Measurements from ENCODE around the gene FBXW9. TPM values are rescaled to one million over a fixed set of nuclear protein-coding genes. Genes with fewer than 3 reads are reported as not detected.

Gene FBXW9
- total RNA-seq = 11.3 and 12.9 TPM in 2 replicates

DNA sequence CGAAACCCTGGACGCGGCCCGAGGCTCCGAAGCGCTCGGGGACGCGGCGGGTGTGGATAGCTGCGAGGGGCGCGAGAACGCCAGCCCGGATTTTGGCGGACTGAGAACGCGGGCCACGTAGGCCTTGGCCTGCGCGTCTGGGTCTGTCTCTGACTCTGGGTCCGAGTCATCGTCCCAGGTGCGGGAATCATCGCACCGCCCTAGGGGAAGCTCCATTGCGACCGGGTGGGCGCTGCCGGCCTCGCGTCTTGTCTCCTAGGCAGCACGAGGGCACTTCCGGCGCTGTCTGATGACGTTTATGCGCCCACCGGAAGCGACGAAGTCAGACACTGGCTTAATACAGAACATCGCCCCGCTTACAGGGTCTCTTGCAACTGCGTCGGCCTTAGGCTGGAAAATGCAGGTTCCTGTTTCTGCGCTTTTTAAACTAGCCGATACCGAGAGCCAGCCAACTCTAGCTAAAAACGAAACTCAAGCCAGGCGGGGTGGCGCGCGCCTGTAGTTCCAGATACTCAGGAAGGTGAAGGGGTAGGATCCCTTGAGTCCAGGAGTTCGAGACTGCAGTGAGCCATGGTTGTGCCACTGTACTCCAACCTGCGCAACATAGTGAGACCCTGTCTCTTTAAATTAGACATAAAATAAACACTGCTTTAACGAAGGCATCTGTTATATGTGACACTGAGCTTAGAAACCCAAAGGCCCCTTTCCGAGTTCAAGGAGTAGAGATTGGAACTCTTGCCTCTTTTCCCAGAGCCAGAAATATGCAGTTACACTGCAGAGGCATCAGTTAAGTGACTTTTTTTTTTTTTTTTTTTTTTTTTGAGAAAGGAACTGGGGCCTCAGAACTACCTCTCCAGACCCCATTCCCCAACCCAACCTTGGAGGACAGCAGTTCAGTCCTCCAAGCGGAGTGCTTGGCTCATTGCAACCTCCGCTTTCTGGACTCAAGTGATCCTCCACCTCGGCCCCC, at the start of gene FBXW9:
Gene FBXW9, minus strand, starts transcription at position 266 of the 970 bp plus-strand sequence. Its CDS starts 50 bp downstream, at position 216.

GRCh38 chr19:12736995-12737834, 40.8 kb upstream of the FBXW9 start, which contains the start of gene GET3:
GET3 (plus strand) TSS chr19:12737497; CDS start chr19:12737506, 9 bp downstream.

GRCh38 chr19:12723641-12724426, 27.4 kb upstream of the FBXW9 start, which contains the start of gene TNPO2:
TNPO2 (minus strand) TSS chr19:12723932; CDS start chr19:12720977, 2,955 bp downstream.

GRCh38 chr19:12687496-12688196, 8.8 kb downstream of the FBXW9 start, which contains the start of gene GNG14:
GNG14 (plus strand) TSS chr19:12687998; CDS start chr19:12688049, 51 bp downstream.

GRCh38 chr19:12681074-12681987, 15.1 kb downstream of the FBXW9 start, which contains the start of gene DHPS:
DHPS (minus strand) TSS chr19:12681880; CDS start chr19:12681766, 114 bp downstream.

DNA sequence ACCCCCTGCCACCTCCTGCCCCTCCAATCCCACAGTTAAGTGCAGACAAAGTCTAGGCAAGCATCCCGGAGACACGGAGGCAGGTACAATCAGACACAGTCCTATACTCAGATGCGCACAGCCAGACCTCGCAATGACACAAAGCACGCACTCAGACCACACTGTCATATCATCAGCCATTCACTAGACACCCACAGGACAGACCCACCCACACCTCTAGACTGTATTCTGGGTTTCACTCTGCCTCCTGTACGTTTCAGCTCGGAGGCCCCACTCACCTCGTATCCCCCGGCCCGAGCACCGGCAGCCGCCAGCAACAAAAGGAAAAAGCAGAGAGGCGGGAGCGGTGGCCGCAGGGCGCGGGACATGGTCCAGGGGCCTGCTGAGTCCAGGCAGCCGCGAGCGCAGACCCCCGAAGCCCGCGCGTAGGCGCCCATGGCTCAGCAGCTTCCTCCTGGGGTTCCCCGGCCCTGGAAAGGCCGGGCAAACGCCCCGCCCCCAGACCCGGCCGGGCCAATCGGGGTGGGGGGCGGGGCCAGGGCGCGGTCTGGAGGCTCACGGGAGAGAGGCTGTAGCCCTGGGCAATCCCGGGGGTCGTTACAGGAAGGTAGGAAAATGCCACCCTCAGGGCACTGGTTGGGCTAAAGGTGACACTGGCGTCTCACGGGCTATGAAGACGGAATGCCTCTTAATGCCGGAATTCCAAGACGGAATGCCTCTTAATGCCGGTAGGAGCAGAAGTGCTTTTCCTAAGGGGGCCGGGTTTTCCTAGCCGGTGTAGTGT, 30.0 kb downstream of the FBXW9 start, which contains the start of the genes MAN2B1 and WDR83:
Gene MAN2B1, minus strand, starts transcription at position 478 of the 784 bp plus-strand sequence. Its CDS starts 41 bp downstream, at position 437.
Gene WDR83, plus strand, starts transcription at position 543 of the 784 bp plus-strand sequence. CDS start 2,984 bp downstream, outside the sequence.

Small RNAs within 50 kb of the gene (small RNA-seq; reads per million reads assigned to genes)
- gene SNORD41 = 14.3 reads per million, percentile 94 among the genes with 10 or more reads in this experiment

Other genes starting within 250 kb of the FBXW9 start
- gene ZNF709, start 211.8 kb downstream of the FBXW9 start, total RNA-seq = 2.8 and 2.9 TPM in 2 replicates
- 7.0 and 8.8 TPM in 2 replicates for gene ZNF564, start 145.1 kb downstream of the FBXW9 start, total RNA-seq
- gene ZNF490, start 85.8 kb downstream of the FBXW9 start, total RNA-seq = 8.8 and 9.4 TPM in 2 replicates
- 22.0 and 22.1 TPM in 2 replicates for gene ZNF791, start 85.7 kb downstream of the FBXW9 start, total RNA-seq
- 25.9 and 29.6 TPM in 2 replicates for gene MAN2B1, start 29.9 kb downstream of the FBXW9 start, total RNA-seq
- gene WDR83, start 29.8 kb downstream of the FBXW9 start, total RNA-seq = 5.9 and 6.4 TPM in 2 replicates
- 41.6 and 48.0 TPM in 2 replicates for gene DHPS, start 14.8 kb downstream of the FBXW9 start, total RNA-seq
- not detected in 2 replicates for gene GNG14, start 8.6 kb downstream of the FBXW9 start, total RNA-seq
- gene TNPO2, start 27.3 kb upstream of the FBXW9 start, total RNA-seq = 37.1 and 43.5 TPM in 2 replicates
- gene TRIR, start 38.1 kb upstream of the FBXW9 start, total RNA-seq = 139 and 174 TPM in 2 replicates
- 70.3 and 81.7 TPM in 2 replicates for gene GET3, start 40.9 kb upstream of the FBXW9 start, total RNA-seq
- gene BEST2, start 55.2 kb upstream of the FBXW9 start, total RNA-seq = not detected in 2 replicates
- 8.4 and 8.8 TPM in 2 replicates for gene HOOK2, start 78.9 kb upstream of the FBXW9 start, total RNA-seq
- gene JUNB, start 94.9 kb upstream of the FBXW9 start, total RNA-seq = 36.0 and 37.8 TPM in 2 replicates
- gene PRDX2, start 105.2 kb upstream of the FBXW9 start, total RNA-seq = 192 and 196 TPM in 2 replicates
- 0.53 TPM in 1 of 2 replicates, not detected in the other for gene THSD8, start 105.4 kb upstream of the FBXW9 start, total RNA-seq
- 30.5 and 31.0 TPM in 2 replicates for gene RNASEH2A, start 110.0 kb upstream of the FBXW9 start, total RNA-seq
- not detected in 2 replicates for gene RTBDN, start 137.9 kb upstream of the FBXW9 start, total RNA-seq
- 0.22 and 0.53 TPM in 2 replicates for gene MAST1, start 141.9 kb upstream of the FBXW9 start, total RNA-seq
- 12.1 and 20.0 TPM in 2 replicates for gene DNASE2, start 184.8 kb upstream of the FBXW9 start, total RNA-seq
- not detected in 2 replicates for gene KLF1, start 190.6 kb upstream of the FBXW9 start, total RNA-seq
- 29.9 and 38.1 TPM in 2 replicates for gene GCDH, start 194.5 kb upstream of the FBXW9 start, total RNA-seq
- gene SYCE2, start 222.7 kb upstream of the FBXW9 start, total RNA-seq = 0.07 TPM in 1 of 2 replicates, not detected in the other
- 61.8 and 67.1 TPM in 2 replicates for gene FARSA, start 237.1 kb upstream of the FBXW9 start, total RNA-seq
- 1,763 and 1,853 TPM in 2 replicates for gene CALR, start 242.0 kb upstream of the FBXW9 start, total RNA-seq
- 80.7 and 103 TPM in 2 replicates for gene RAD23A, start 249.2 kb upstream of the FBXW9 start, total RNA-seq

Data from thoracic aorta endothelial cell (primary cell).